GM12873 (cell line): ENCODE measurements around the gene G6PC3.

Experiments used
- CTCF ChIP-seq: IDR thresholded peaks from 2 replicates; pipeline ENCODE4 v1.5.1; 2012; ENCODE audit warnings: low read depth, mild to moderate bottlenecking, moderate library complexity, low read length, control low read depth; ENCODE audit not compliant: insufficient read depth; ENCODE audit errors: missing control alignments

The G6PC3 gene

GRCh38 chr17:44074911-44075285 is 4.4 kb downstream of the G6PC3 start:
- no peak for TF ChIP-seq CTCF

GRCh38 chr17:44075598-44076293 is 5.2 kb downstream of the G6PC3 start:
- no peak for TF ChIP-seq CTCF

GRCh38 chr17:44076716-44077594 is 6.4 kb downstream of the G6PC3 start:
- TF ChIP-seq CTCF, result no peak

- no peak for TF ChIP-seq CTCF
These were observed 7.0 kb downstream of the G6PC3 start for GRCh38 chr17:44077595-44077909.

- TF ChIP-seq CTCF, result no peak
These were observed 7.9 kb downstream of the G6PC3 start for GRCh38 chr17:44078412-44078811.

GRCh38 chr17:44079877-44080821 is 9.6 kb downstream of the G6PC3 start:
- TF ChIP-seq CTCF, result no peak

GRCh38 chr17:44081681-44082080 is 11.1 kb downstream of the G6PC3 start:
- TF ChIP-seq CTCF, result no peak
